Sigmoid colon (tissue), 4 donors: ENCODE data around the gene TSC2.

Source experiments
- EP300 ChIP-seq, 4 donors: sonication (generic); formaldehyde crosslinking; IDR thresholded peaks; one replicate each; pipeline ENCODE4 v1.6.1; 2017; ENCODE audit warnings: antibody characterized with exemption in 4 of 4
- POLR2A ChIP-seq, 2 donors: fragments of 450-650 bp; IDR thresholded peaks; one replicate each; pipeline ENCODE4 v1.6.1; 2016; ENCODE audit warnings: antibody characterized with exemption in 2 of 2, mild to moderate bottlenecking in 2 of 2, moderate library complexity in 2 of 2
- TF ChIP-seq, protein P1 (sequence below), 4 experiments: fragments of 450-650 bp in 3 of 4; fragments of 200-600 bp in 1 of 4; IDR thresholded peaks; one replicate each; pipeline ENCODE4 v1.5.1; 2016 to 2019; ENCODE audit warnings: antibody characterized with exemption in 4 of 4, mild to moderate bottlenecking in 3 of 4, moderate library complexity in 2 of 4

GRCh38 chr16:2030036-2030435 lies 17.7 kb upstream of the TSC2 start:
- TF ChIP-seq, protein P1, sequence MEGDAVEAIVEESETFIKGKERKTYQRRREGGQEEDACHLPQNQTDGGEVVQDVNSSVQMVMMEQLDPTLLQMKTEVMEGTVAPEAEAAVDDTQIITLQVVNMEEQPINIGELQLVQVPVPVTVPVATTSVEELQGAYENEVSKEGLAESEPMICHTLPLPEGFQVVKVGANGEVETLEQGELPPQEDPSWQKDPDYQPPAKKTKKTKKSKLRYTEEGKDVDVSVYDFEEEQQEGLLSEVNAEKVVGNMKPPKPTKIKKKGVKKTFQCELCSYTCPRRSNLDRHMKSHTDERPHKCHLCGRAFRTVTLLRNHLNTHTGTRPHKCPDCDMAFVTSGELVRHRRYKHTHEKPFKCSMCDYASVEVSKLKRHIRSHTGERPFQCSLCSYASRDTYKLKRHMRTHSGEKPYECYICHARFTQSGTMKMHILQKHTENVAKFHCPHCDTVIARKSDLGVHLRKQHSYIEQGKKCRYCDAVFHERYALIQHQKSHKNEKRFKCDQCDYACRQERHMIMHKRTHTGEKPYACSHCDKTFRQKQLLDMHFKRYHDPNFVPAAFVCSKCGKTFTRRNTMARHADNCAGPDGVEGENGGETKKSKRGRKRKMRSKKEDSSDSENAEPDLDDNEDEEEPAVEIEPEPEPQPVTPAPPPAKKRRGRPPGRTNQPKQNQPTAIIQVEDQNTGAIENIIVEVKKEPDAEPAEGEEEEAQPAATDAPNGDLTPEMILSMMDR (IDR thresholded peaks at IDR 0.05), result no peak
- TF ChIP-seq EP300 (IDR thresholded peaks at IDR 0.05), result no peak
- TF ChIP-seq POLR2A (IDR thresholded peaks at IDR 0.05), result no peak
